ENCODE data around the gene XPNPEP2.

- TF ChIP-seq POLR2AphosphoS5 (IDR thresholded peaks at IDR 0.05) (no peak), CTCF (IDR thresholded peaks at IDR 0.05) (no peak)
Measured at GRCh38 chrX:129696463-129697155, 42.2 kb upstream of the XPNPEP2 start.

Data from breast epithelium (tissue), 3 donors.